Esophagus muscularis mucosa (tissue), 4 donors: ENCODE data around the gene MYBPC2.

Experiments used
- EP300 ChIP-seq: sonication (generic); formaldehyde crosslinking; IDR thresholded peaks from one replicate; pipeline ENCODE4 v1.6.1; 2017; ENCODE audit warnings: antibody characterized with exemption
- POLR2A ChIP-seq: fragments of 450-650 bp; IDR thresholded peaks from one replicate; pipeline ENCODE4 v1.6.1; 2017; ENCODE audit warnings: antibody characterized with exemption, moderate library complexity, mild to moderate bottlenecking, low read depth
- POLR2AphosphoS5 ChIP-seq, 2 donors: sonication (generic); formaldehyde crosslinking; IDR thresholded peaks; one replicate each; pipeline ENCODE4 v1.6.1; 2017; ENCODE audit warnings: antibody characterized with exemption in 2 of 2
- TF ChIP-seq, protein P1 (sequence below), 3 experiments: fragments of 200-600 bp in 2 of 3; fragments of 450-650 bp in 1 of 3; sonication (generic) in 2 of 3; IDR thresholded peaks; one replicate each; pipeline ENCODE4 v1.5.1; 2017 to 2019; ENCODE audit warnings: antibody characterized with exemption in 3 of 3, mild to moderate bottlenecking in 2 of 3, moderate library complexity in 1 of 3

DNA sequence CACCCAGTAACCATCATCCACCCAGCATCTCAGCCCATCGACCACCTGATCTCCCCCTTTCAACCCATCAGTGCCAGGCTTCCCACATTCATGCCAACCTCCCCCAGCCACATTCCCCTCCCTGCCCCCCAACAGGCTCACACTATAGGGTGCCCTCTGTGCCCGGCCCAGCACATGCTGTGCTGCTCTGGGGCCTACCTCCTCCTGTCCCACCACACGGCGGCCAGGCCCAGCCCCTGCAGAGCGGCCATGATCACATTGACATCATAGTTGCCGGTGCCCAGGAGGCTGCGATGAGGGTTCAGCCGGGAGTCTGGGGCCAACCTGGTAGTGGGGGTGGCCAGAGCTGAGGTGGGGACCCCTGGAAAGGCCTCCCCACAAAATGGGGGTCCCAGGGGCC, 74.7 kb downstream of the MYBPC2 start:
- TF ChIP-seq, protein P1, sequence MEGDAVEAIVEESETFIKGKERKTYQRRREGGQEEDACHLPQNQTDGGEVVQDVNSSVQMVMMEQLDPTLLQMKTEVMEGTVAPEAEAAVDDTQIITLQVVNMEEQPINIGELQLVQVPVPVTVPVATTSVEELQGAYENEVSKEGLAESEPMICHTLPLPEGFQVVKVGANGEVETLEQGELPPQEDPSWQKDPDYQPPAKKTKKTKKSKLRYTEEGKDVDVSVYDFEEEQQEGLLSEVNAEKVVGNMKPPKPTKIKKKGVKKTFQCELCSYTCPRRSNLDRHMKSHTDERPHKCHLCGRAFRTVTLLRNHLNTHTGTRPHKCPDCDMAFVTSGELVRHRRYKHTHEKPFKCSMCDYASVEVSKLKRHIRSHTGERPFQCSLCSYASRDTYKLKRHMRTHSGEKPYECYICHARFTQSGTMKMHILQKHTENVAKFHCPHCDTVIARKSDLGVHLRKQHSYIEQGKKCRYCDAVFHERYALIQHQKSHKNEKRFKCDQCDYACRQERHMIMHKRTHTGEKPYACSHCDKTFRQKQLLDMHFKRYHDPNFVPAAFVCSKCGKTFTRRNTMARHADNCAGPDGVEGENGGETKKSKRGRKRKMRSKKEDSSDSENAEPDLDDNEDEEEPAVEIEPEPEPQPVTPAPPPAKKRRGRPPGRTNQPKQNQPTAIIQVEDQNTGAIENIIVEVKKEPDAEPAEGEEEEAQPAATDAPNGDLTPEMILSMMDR (IDR thresholded peaks at IDR 0.05): no peak
- no peak for TF ChIP-seq POLR2A
- TF ChIP-seq EP300: no peak
- no peak for TF ChIP-seq POLR2AphosphoS5 (IDR thresholded peaks at IDR 0.05)
